H1 (cell line): Measurements from ENCODE around the gene PRKCH. TPM values are rescaled to one million over a fixed set of nuclear protein-coding genes. Genes with fewer than 3 reads are reported as not detected.

Source experiments
- CTCF ChIA-PET: fragments of 300-600 bp; sonication (Branson Sonifier 250); formaldehyde crosslinking; loops from one replicate; lab custom pipeline; 2021; ENCODE audit not compliant: partially characterized antibody; lab: Charles Lee
- POLR2A ChIA-PET: fragments of 300-600 bp; sonication (Branson Sonifier 250); formaldehyde crosslinking; loops from one replicate; lab custom pipeline; 2021; ENCODE audit warnings: inconsistent platforms; ENCODE audit not compliant: partially characterized antibody; lab: Charles Lee
- DNase-seq, 2 experiments: peaks; one replicate each; pipeline versions ENCODE4 v3.0.0 to v3.0.0-alpha.2; 2010 to 2022; ENCODE audit warnings: low spot score in 2 of 2, low read depth in 1 of 2, mixed read lengths in 1 of 2
- FAIRE-seq: peaks from 2 replicates; lab custom pipeline; 2011; peaks lifted over from hg19 to GRCh38; lab: Jason Lieb, UNC
- H2AFZ ChIP-seq: 2 replicates; pipeline ENCODE4 v1.8.1; 2012; ENCODE audit warnings: low read length, inconsistent platforms
- H2AK5ac ChIP-seq: 2 replicates; pipeline ENCODE4 v1.6.1; 2013; ENCODE audit warnings: low read depth, low read length
- H2BK120ac ChIP-seq: replicated peaks from 2 replicates; pipeline ENCODE3; 2013; ENCODE audit warnings: low read depth, low read length, inconsistent platforms
- H2BK12ac ChIP-seq: 2 replicates; pipeline ENCODE4 v1.6.1; 2013; ENCODE audit warnings: low read depth, low read length
- H2BK15ac ChIP-seq: 2 replicates; pipeline ENCODE4 v1.6.1; 2013; ENCODE audit warnings: low read length
- H2BK20ac ChIP-seq: 2 replicates; pipeline ENCODE4 v1.6.1; 2013; ENCODE audit warnings: low read length
- H2BK5ac ChIP-seq: 2 replicates; pipeline ENCODE4 v1.6.1; 2013; ENCODE audit warnings: low read depth, low read length
- H3K14ac ChIP-seq: 2 replicates; pipeline ENCODE4 v1.6.1; 2013; ENCODE audit warnings: inconsistent platforms; ENCODE audit not compliant: insufficient read length
- H3K18ac ChIP-seq: 2 replicates; pipeline ENCODE4 v1.6.1; 2013; ENCODE audit warnings: low read length; ENCODE audit errors: extremely low read depth
- H3K23ac ChIP-seq: 2 replicates; pipeline ENCODE4 v1.6.1; 2013; ENCODE audit warnings: inconsistent platforms; ENCODE audit not compliant: insufficient read length
- H3K23me2 ChIP-seq: 2 replicates; pipeline ENCODE4 v1.6.1; 2013; ENCODE audit warnings: low read depth, low read length
- H3K27ac ChIP-seq: 2 replicates; pipeline ENCODE4 v1.6.1; 2011; ENCODE audit warnings: low read depth, low read length, inconsistent platforms
- H3K27me3 ChIP-seq, 4 experiments: replicated peaks in 1 of 4; 1 replicate in 1 of 4; 2 replicates in 3 of 4; pipeline versions ENCODE4 v1.6.1 to v1.8.1; 2011 to 2013; ENCODE audit warnings: low read length in 3 of 4, mild to moderate bottlenecking in 3 of 4, inconsistent platforms in 2 of 4, mixed read lengths in 2 of 4, moderate library complexity in 1 of 4; ENCODE audit not compliant: control insufficient read depth in 3 of 4, insufficient read depth in 3 of 4; ENCODE audit errors: extremely low read depth in 1 of 4
- H3K36me3 ChIP-seq, 4 experiments: 2 replicates each; pipeline versions ENCODE4 v1.6.1 to v1.8.1; 2011 to 2013; ENCODE audit warnings: mild to moderate bottlenecking in 4 of 4, low read length in 3 of 4, moderate library complexity in 2 of 4, control low read depth in 1 of 4, inconsistent platforms in 1 of 4; ENCODE audit not compliant: insufficient read depth in 4 of 4, control insufficient read depth in 2 of 4
- H3K4ac ChIP-seq: replicated peaks from 2 replicates; pipeline ENCODE3; 2013; ENCODE audit warnings: low read length, low read depth, mixed read lengths, inconsistent platforms; ENCODE audit not compliant: insufficient read length
- H3K4me1 ChIP-seq, 4 experiments: replicated peaks in 1 of 4; 1 replicate in 1 of 4; 2 replicates in 3 of 4; pipeline versions ENCODE4 v1.6.1 to v1.8.1; 2011 to 2013; ENCODE audit warnings: low read length in 3 of 4, inconsistent platforms in 2 of 4, mixed read lengths in 1 of 4; ENCODE audit not compliant: insufficient read depth in 4 of 4, control insufficient read depth in 3 of 4
- H3K4me2 ChIP-seq, 2 experiments: 2 replicates each; pipeline versions ENCODE4 v1.6.1 to v1.8.1; 2011 to 2013; ENCODE audit warnings: low read depth in 2 of 2, low read length in 2 of 2, control low read depth in 1 of 2, inconsistent platforms in 1 of 2, mild to moderate bottlenecking in 1 of 2; ENCODE audit not compliant: insufficient read depth in 1 of 2
- H3K4me3 ChIP-seq, 4 experiments: fragments of 200-600, 300-600 bp in 1 of 4; sonication (generic), shearing (Covaris generic), sonication (Bioruptor Twin) in 1 of 4; 2 replicates each; pipeline versions ENCODE4 v1.5.1 to v1.8.1; 2011 to 2016; ENCODE audit warnings: low read length in 4 of 4, low read depth in 3 of 4, control low read depth in 2 of 4, inconsistent platforms in 2 of 4, mild to moderate bottlenecking in 2 of 4, mixed read lengths in 1 of 4, moderate library complexity in 1 of 4; ENCODE audit not compliant: insufficient read depth in 2 of 4; ENCODE audit errors: extremely low read depth in 1 of 4
- H3K56ac ChIP-seq: replicated peaks from 2 replicates; pipeline ENCODE3; 2013; ENCODE audit warnings: low read depth, mild to moderate bottlenecking, mixed read lengths, low read length, inconsistent platforms; ENCODE audit not compliant: insufficient read length
- H3K79me1 ChIP-seq: 2 replicates; pipeline ENCODE4 v1.6.1; 2013; ENCODE audit warnings: low read depth, low read length, control low read depth
- H3K79me2 ChIP-seq, 2 experiments: 2 replicates each; pipeline versions ENCODE4 v1.6.1 to v1.8.1; 2012 to 2013; ENCODE audit warnings: low read length in 2 of 2, mild to moderate bottlenecking in 2 of 2, inconsistent platforms in 1 of 2; ENCODE audit not compliant: insufficient read depth in 2 of 2, control insufficient read depth in 1 of 2
- H3K9ac ChIP-seq, 4 experiments: replicated peaks in 1 of 4; 1 replicate in 1 of 4; 2 replicates in 3 of 4; pipeline versions ENCODE4 v1.6.1 to v1.8.1; 2011 to 2013; ENCODE audit warnings: low read depth in 3 of 4, low read length in 3 of 4, control low read depth in 2 of 4, mild to moderate bottlenecking in 2 of 4, moderate library complexity in 2 of 4, inconsistent platforms in 1 of 4; ENCODE audit errors: extremely low read depth in 1 of 4
- H3K9me3 ChIP-seq, 2 experiments: 2 replicates each; pipeline versions ENCODE4 v1.6.1 to v1.8.1; 2012 to 2013; ENCODE audit warnings: mild to moderate bottlenecking in 2 of 2, moderate library complexity in 2 of 2, control low read depth in 1 of 2, inconsistent platforms in 1 of 2, low read depth in 1 of 2, low read length in 1 of 2, mixed read lengths in 1 of 2; ENCODE audit not compliant: insufficient read depth in 2 of 2
- H4K20me1 ChIP-seq, 2 experiments: replicated peaks in 1 of 2; 2 replicates each; pipeline versions ENCODE3 to v1.8.1; 2011 to 2013; ENCODE audit warnings: inconsistent platforms in 2 of 2, low read length in 2 of 2, mild to moderate bottlenecking in 1 of 2; ENCODE audit not compliant: insufficient read depth in 2 of 2, control insufficient read depth in 1 of 2
- H4K5ac ChIP-seq: 2 replicates; pipeline ENCODE4 v1.6.1; 2013; ENCODE audit warnings: low read length, low read depth, mixed read lengths, inconsistent platforms; ENCODE audit not compliant: insufficient read length
- H4K8ac ChIP-seq: 2 replicates; pipeline ENCODE4 v1.8.0; 2013; ENCODE audit warnings: mild to moderate bottlenecking, moderate library complexity, low read length, inconsistent platforms; ENCODE audit not compliant: insufficient read depth; ENCODE audit errors: extremely low read depth
- H4K91ac ChIP-seq: replicated peaks from 2 replicates; pipeline ENCODE3; 2013; ENCODE audit warnings: low read length, mixed read lengths, inconsistent platforms; ENCODE audit not compliant: insufficient read length
- ASH2L ChIP-seq: fragments of 200-600, 300-600 bp; sonication (generic); IDR thresholded peaks from one replicate; pipeline ENCODE4 v1.7.1; 2017; ENCODE audit warnings: low read length
- BACH1 ChIP-seq: IDR thresholded peaks from 2 replicates; pipeline ENCODE4 v1.6.1; 2012; ENCODE audit warnings: low read length, improper control_type of control experiment
- CBX5 ChIP-seq: fragments of 300-800, 300-1000 bp; sonication (generic); IDR thresholded peaks from 2 replicates; pipeline ENCODE4 v1.7.1; 2016; ENCODE audit warnings: antibody characterized with exemption, low read length, low read depth
- CHD1 ChIP-seq: IDR thresholded peaks from 2 replicates; pipeline ENCODE4 v1.6.1; 2012; ENCODE audit warnings: low read depth, low read length, improper control_type of control experiment
- CHD2 ChIP-seq: IDR thresholded peaks from 2 replicates; pipeline ENCODE4 v1.6.1; 2012; ENCODE audit warnings: low read length, improper control_type of control experiment
- CREB1 ChIP-seq: IDR thresholded peaks from 2 replicates; pipeline ENCODE4 v1.6.1; 2012; ENCODE audit warnings: inconsistent platforms
- JUND ChIP-seq: IDR thresholded peaks from 2 replicates; pipeline ENCODE4 v1.6.1; 2011; ENCODE audit warnings: mild to moderate bottlenecking, improper control_type of control experiment, low read length
- NRF1 ChIP-seq: IDR thresholded peaks from 2 replicates; pipeline ENCODE4 v1.6.1; 2011; ENCODE audit warnings: mild to moderate bottlenecking, low read depth, low read length, improper control_type of control experiment
- RAD21 ChIP-seq, 2 experiments: IDR thresholded peaks in 1 of 2; conservative IDR thresholded peaks in 1 of 2; 2 replicates each; pipeline ENCODE4 v1.6.1; 2011; ENCODE audit warnings: low read depth in 2 of 2, low read length in 2 of 2, improper control_type of control experiment in 1 of 2, inconsistent platforms in 1 of 2, mild to moderate bottlenecking in 1 of 2, moderate library complexity in 1 of 2
- SIX5 ChIP-seq: IDR thresholded peaks from 2 replicates; pipeline ENCODE4 v1.6.1; 2011; ENCODE audit warnings: mild to moderate bottlenecking, low read depth, low read length
- SP1 ChIP-seq: IDR thresholded peaks from 2 replicates; pipeline ENCODE4 v1.6.1; 2011; ENCODE audit warnings: low read depth, low read length
- SP2 ChIP-seq: IDR thresholded peaks from 2 replicates; pipeline ENCODE4 v1.6.1; 2012; ENCODE audit warnings: mild to moderate bottlenecking, low read length, inconsistent platforms
- SP4 ChIP-seq: IDR thresholded peaks from 2 replicates; pipeline ENCODE4 v1.6.1; 2012; ENCODE audit warnings: low read length, inconsistent platforms
- TBP ChIP-seq: IDR thresholded peaks from 2 replicates; pipeline ENCODE4 v1.6.1; 2011; ENCODE audit warnings: low read depth, low read length, improper control_type of control experiment
- TEAD4 ChIP-seq: IDR thresholded peaks from 2 replicates; pipeline ENCODE4 v1.6.1; 2012; ENCODE audit warnings: low read depth, low read length, inconsistent platforms, mixed read lengths
- WGBS, 2 experiments: shearing (Covaris generic) in 1 of 2; methylation state at CpG; one replicate each; pipeline versions ENCODE4 v1.1.6 to v1.1.7; 2013 to 2015; ENCODE audit warnings: low lambda C conversion rate in 2 of 2, mixed read lengths in 2 of 2, inconsistent platforms in 1 of 2, low coverage in 1 of 2, missing lambda C conversion rate in 1 of 2; ENCODE audit not compliant: insufficient replicate concordance in 2 of 2, insufficient coverage in 1 of 2, insufficient read length in 1 of 2; ENCODE audit errors: extremely low coverage in 1 of 2, missing lambda C conversion rate in 1 of 2; 5-methylcytosine and 5-hydroxymethylcytosine counted together
- polyA plus RNA-seq, 7 experiments: library from polyadenylated mRNA; depleted of rRNA in 3 of 7; stranded (reverse) in 5 of 7; unstranded in 2 of 7; fragments of >200 nt in 5 of 7; fragments of 200-250 nt in 2 of 7; gene quantifications; 1 replicate in 5 of 7; 2 replicates in 1 of 7; 4 replicates in 1 of 7; pipeline versions ENCODE4 v1.2.1 to v1.2.3, GENCODE V29; 2011 to 2013; ENCODE audit warnings: missing spikeins in 2 of 7, mixed read lengths in 2 of 7
- total RNA-seq: library from RNA; stranded (reverse); fragmentation: NEBNext Ultra II Directional; extraction: Animal tissue kit (Norgen Biotek cat#: 25700); gene quantifications from 2 replicates; pipeline ENCODE4 v1.2.1, GENCODE V29; 2021
- TF ChIP-seq, protein P1 (sequence below): IDR thresholded peaks from 2 replicates; pipeline ENCODE4 v1.6.1; 2012; ENCODE audit warnings: inconsistent platforms

Gene PRKCH
- total and polyA plus RNA-seq, 2 of the 8 experiments (the other 6 are each of a cell fraction or from before 2014, with no cell fraction given) = 6.4 to 7.0 TPM

DNA sequence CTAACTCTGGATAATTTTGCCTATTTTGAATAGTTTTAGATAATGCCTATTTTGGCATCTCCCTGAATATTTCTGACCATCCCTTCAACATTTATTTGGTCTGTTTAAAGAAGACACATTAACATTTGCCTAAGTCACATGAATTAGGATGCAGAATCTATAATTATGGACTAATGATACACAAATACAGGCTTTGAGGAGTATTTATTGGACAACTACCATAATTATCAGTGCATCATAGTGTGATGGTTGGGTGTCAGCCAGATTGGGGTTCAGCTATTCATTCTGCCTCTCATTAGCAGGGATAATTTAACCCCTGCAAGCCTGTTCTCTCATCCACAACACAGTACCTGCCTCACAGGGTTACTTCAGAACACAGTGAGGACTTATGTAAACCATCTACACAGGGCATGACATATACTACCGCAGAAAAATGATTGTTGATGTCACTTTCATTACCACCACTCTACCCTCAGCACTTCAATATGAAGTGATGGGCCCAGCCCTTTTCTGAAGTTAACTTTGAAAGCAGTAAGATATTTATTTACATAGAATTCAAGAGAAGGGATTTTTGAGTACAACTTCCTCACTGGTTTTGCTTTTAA, 14.4 kb downstream of the PRKCH start:
- Histone ChIP-seq H3K23me2 (no peaks in the 10 kb centered on the region), H4K91ac (no peak overlapping the region), H3K36me3 (no peaks in the 10 kb centered on the region), H3K23ac (no peak overlapping the region), H4K8ac (no peak overlapping the region), H3K9ac (no peak overlapping the region), H3K4me3 (no peak overlapping the region), H3K18ac (no peak overlapping the region), H2BK15ac (no peak overlapping the region), H3K4me2 (no peak overlapping the region), H2BK5ac (no peak overlapping the region), H3K79me2 (no peaks in the 10 kb centered on the region), H3K27me3 (no peaks in the 10 kb centered on the region), H2AFZ (no peak overlapping the region), H3K4ac (no peak overlapping the region), H2AK5ac (no peak overlapping the region), H3K79me1 (no peaks in the 10 kb centered on the region), H3K56ac (no peak overlapping the region), H2BK120ac (no peak overlapping the region), H3K27ac (no peak overlapping the region), H4K20me1 (no peaks in the 10 kb centered on the region), H3K9me3 (no peaks in the 10 kb centered on the region), H3K4me1 (peaks cover 0 to 4% (median 0%) of the 10 kb centered on the region in 4 experiments; a peak in 1 of 7 replicates), H2BK20ac (no peak overlapping the region), H3K14ac (no peak overlapping the region), H2BK12ac (no peak overlapping the region), H4K5ac (no peak overlapping the region)
- ChIA-PET CTCF (interaction anchor here (0.9 to 1.4 kb wide), 2 partner anchors 10 to 17 kb away, joined by 3 to 4 read pairs; no protein-coding TSS in a partner anchor), POLR2A (no interaction called here)
- WGBS, 2 experiments = 93% methylated on average over 1 of the region's 1 CpG; no CpG with 5 or more reads in 1 of the 2 experiments
- FAIRE-seq (no peak), DNase-seq (no peak)
- TF ChIP-seq, protein P1, sequence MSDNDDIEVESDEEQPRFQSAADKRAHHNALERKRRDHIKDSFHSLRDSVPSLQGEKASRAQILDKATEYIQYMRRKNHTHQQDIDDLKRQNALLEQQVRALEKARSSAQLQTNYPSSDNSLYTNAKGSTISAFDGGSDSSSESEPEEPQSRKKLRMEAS = no peak
- TF ChIP-seq CBX5 (no peak), ASH2L (no peak), SP2 (no peak), TEAD4 (no peak), SP1 (no peak), BACH1 (no peak), SP4 (no peak), JUND (no peak), NRF1 (no peak), CHD2 (no peak), TBP (no peak), SIX5 (no peak), CREB1 (no peak), CHD1 (no peak), RAD21 (IDR thresholded peaks at IDR 0.05 in 1 of 2, conservative IDR thresholded peaks at IDR 0.05 in 1 of 2; ENCODE audit: low read depth in 2 of 2, low read length in 2 of 2) (no peak)
